ENCODE data around the gene HOXB4. TPM values are rescaled to one million over a fixed set of nuclear protein-coding genes. Genes with fewer than 3 reads are reported as not detected.

Gene HOXB4
- total RNA-seq, 1 experiment from 2014 or later: 0.21 TPM

GRCh38 chr17:48556576-48557401 lies 21.4 kb downstream of the HOXB4 start:
- ChIA-PET POLR2A (interaction anchor here (0.6 kb wide), 1 partner anchor 1650 kb away, joined by 4 read pairs; no protein-coding TSS in a partner anchor), CTCF (interaction anchor here (0.6 to 0.7 kb wide), 2 partner anchors 27 to 658 kb away, joined by 4 to 5 read pairs; no protein-coding TSS in a partner anchor)
- no peaks in the 10 kb centered on the region for H3K9me3 Mint-ChIP-seq (ENCODE audit: unreplicated experiment)
- H3K4me3 Mint-ChIP-seq (ENCODE audit: unreplicated experiment): no peak overlapping the region
- BruUV-seq (replicated peaks): no TSS peak
- TF ChIP-seq CTCF (IDR thresholded peaks at IDR 0.05; ENCODE audit: unreplicated experiment): no peak
- intact Hi-C loops (cut with micrococcal nuclease): no loop called here
- peaks cover 13% of the 10 kb centered on the region for H3K27me3 Mint-ChIP-seq (ENCODE audit: insufficient read depth, unreplicated experiment)
- H3K27ac Mint-ChIP-seq (ENCODE audit: low read depth, unreplicated experiment): no peak overlapping the region
- DNase-seq (ENCODE audit: unreplicated experiment): no peak
- no peaks in the 10 kb centered on the region for H3K36me3 Mint-ChIP-seq (ENCODE audit: insufficient read depth, unreplicated experiment)
- peaks cover 17% of the 10 kb centered on the region for H3K4me1 Mint-ChIP-seq (ENCODE audit: insufficient read depth, unreplicated experiment)

- no peaks in the 10 kb centered on the region for H3K36me3 Mint-ChIP-seq (ENCODE audit: insufficient read depth, unreplicated experiment)
- H3K27me3 Mint-ChIP-seq (ENCODE audit: insufficient read depth, unreplicated experiment): peaks cover 13% of the 10 kb centered on the region
- no peaks in the 10 kb centered on the region for H3K9me3 Mint-ChIP-seq (ENCODE audit: unreplicated experiment)
- TF ChIP-seq CTCF (IDR thresholded peaks at IDR 0.05; ENCODE audit: unreplicated experiment): no peak
- CTCF ChIA-PET: interaction anchor here (0.7 kb wide), 1 partner anchor 28 kb away, joined by 5 read pairs; no protein-coding TSS in a partner anchor
- DNase-seq (ENCODE audit: unreplicated experiment): no peak
- no peak overlapping the region for H3K4me3 Mint-ChIP-seq (ENCODE audit: unreplicated experiment)
- POLR2A ChIA-PET: interaction anchor here (0.6 kb wide), 1 partner anchor 307 kb away, joined by 3 read pairs; no protein-coding TSS in a partner anchor
- BruUV-seq (replicated peaks): no TSS peak
- H3K27ac Mint-ChIP-seq (ENCODE audit: low read depth, unreplicated experiment): no peak overlapping the region
- peaks cover 17% of the 10 kb centered on the region for H3K4me1 Mint-ChIP-seq (ENCODE audit: insufficient read depth, unreplicated experiment)
- intact Hi-C loops (cut with micrococcal nuclease): no loop called here
These were observed 21.9 kb downstream of the HOXB4 start for GRCh38 chr17:48556229-48556575.

- Mint-ChIP-seq H3K4me1 (ENCODE audit: insufficient read depth, unreplicated experiment) (peaks cover 17% of the 10 kb centered on the region), H3K9me3 (ENCODE audit: unreplicated experiment) (no peaks in the 10 kb centered on the region), H3K27ac (ENCODE audit: low read depth, unreplicated experiment) (no peak overlapping the region), H3K27me3 (ENCODE audit: insufficient read depth, unreplicated experiment) (peaks cover 13% of the 10 kb centered on the region), H3K4me3 (ENCODE audit: unreplicated experiment) (peak overlapping the region; percentile 58), H3K36me3 (ENCODE audit: insufficient read depth, unreplicated experiment) (no peaks in the 10 kb centered on the region)
- no TSS peak for BruUV-seq (replicated peaks)
- ChIA-PET POLR2A (interaction anchor here (0.6 to 1.5 kb wide), 2 partner anchors 12 to 308 kb away, joined by 3 to 4 read pairs; no protein-coding TSS in a partner anchor), CTCF (interaction anchor here (0.5 to 0.6 kb wide), 3 partner anchors 95 to 479 kb away, joined by 3 to 4 read pairs (median 3); no protein-coding TSS in a partner anchor)
- TF ChIP-seq CTCF (IDR thresholded peaks at IDR 0.05; ENCODE audit: unreplicated experiment): no peak
- intact Hi-C loops (cut with micrococcal nuclease): no loop called here
- DNase-seq (ENCODE audit: unreplicated experiment): no peak
These were observed 22.6 kb downstream of the HOXB4 start for GRCh38 chr17:48555258-48556228.
